ENCODE data around the gene ZGPAT. TPM values are rescaled to one million over a fixed set of nuclear protein-coding genes. Genes with fewer than 3 reads are reported as not detected.

ZGPAT gene
- total RNA-seq, 1 experiment from 2014 or later, result 27.6 TPM

DNA sequence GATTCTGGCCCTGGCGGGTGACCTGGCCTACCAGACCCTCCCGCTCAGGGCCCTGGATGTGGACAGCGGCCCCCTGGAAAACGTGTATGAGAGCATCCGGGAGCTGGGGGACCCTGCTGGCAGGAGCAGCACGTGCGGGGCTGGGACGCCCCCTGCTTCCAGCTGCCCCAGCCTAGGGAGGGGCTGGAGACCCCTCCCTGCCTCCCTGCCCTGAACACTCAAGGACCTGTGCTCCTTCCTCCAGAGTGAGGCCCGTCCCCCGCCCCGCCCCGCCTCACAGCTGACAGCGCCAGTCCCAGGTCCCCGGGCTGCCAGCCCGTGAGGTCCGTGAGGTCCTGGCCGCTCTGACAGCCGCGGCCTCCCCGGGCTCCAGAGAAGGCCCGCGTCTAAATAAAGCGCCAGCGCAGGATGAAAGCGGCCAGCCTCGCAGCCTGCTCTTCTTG, 30.9 kb downstream of the ZGPAT start:
- Mint-ChIP-seq H3K27me3 (ENCODE audit: low read depth) (no peaks in the 10 kb centered on the region; the same call in 1 of the 2 replicates), H3K4me1 (peaks cover 0 to 2% of the 10 kb centered on the region in 2 experiments; a peak in 1 of 4 replicates), H3K4me3 (peak overlapping the region; percentile 14 to 17; a peak in 2 of 5 replicates), H3K9me3 (no peaks in the 10 kb centered on the region), H3K36me3 (ENCODE audit: insufficient read depth in 1 of 3, low read depth in 3 of 3) (peaks cover 5 to 19% (median 13%) of the 10 kb centered on the region in 3 experiments; a peak in 6 of 7 replicates), H3K27ac (no peak overlapping the region)
- Histone ChIP-seq H3K79me2 (ENCODE audit: insufficient read depth, low read length) (no peaks in the 10 kb centered on the region), H3K14ac (ENCODE audit: insufficient read depth, low read length) (no peak overlapping the region), H2BK5ac (ENCODE audit: insufficient read length, low read length) (no peak overlapping the region), H3K23ac (ENCODE audit: insufficient read length, low read depth, low read length) (no peak overlapping the region), H2AK5ac (ENCODE audit: insufficient read length, low read length) (no peak overlapping the region), H2BK120ac (ENCODE audit: low read depth, low read length, poor library complexity, severe bottlenecking) (no peak overlapping the region), H4K20me1 (ENCODE audit: control insufficient read depth, insufficient read depth, insufficient read length) (no peaks in the 10 kb centered on the region), H2BK20ac (ENCODE audit: low read depth, low read length, poor library complexity, severe bottlenecking) (no peak overlapping the region), H3K9ac (ENCODE audit: extremely low read depth, insufficient read length, low read length) (no peak overlapping the region), H2AFZ (ENCODE audit: low read length) (no peak overlapping the region), H3K4me2 (ENCODE audit: insufficient read depth, insufficient read length, low read length) (peak overlapping the region; percentile 37), H2BK12ac (ENCODE audit: insufficient read length, low read depth, low read length) (no peak overlapping the region), H4K8ac (replicated peaks; ENCODE audit: insufficient read length, low read depth, low read length) (no peak overlapping the region), H3K27me3 (ENCODE audit: insufficient read depth, low read length) (no peaks in the 10 kb centered on the region), H3T11ph (ENCODE audit: low read length) (no peak overlapping the region), H3K27ac (ENCODE audit: insufficient read length, low read depth, low read length) (no peak overlapping the region), H4K5ac (ENCODE audit: insufficient read length, low read depth, low read length) (no peak overlapping the region), H3K56ac (ENCODE audit: insufficient read length, low read depth, low read length) (no peak overlapping the region), H4K91ac (ENCODE audit: insufficient read length, low read depth, low read length) (no peak overlapping the region), H3K79me1 (ENCODE audit: insufficient read depth, low read depth, low read length, poor library complexity, severe bottlenecking) (no peaks in the 10 kb centered on the region), H3K9me3 (ENCODE audit: control insufficient read depth, low read depth, low read length) (no peaks in the 10 kb centered on the region), H3K4me1 (ENCODE audit: insufficient read depth, low read length) (no peaks in the 10 kb centered on the region), H3K4ac (ENCODE audit: low read depth, low read length) (no peak overlapping the region), H3K23me2 (ENCODE audit: insufficient read length, low read depth, low read length, poor library complexity, severe bottlenecking) (peaks cover 9% of the 10 kb centered on the region), H3K18ac (ENCODE audit: insufficient read length, low read depth, low read length) (no peak overlapping the region), H2BK15ac (ENCODE audit: low read depth, low read length) (no peak overlapping the region)
- TF ChIP-seq, protein P1, sequence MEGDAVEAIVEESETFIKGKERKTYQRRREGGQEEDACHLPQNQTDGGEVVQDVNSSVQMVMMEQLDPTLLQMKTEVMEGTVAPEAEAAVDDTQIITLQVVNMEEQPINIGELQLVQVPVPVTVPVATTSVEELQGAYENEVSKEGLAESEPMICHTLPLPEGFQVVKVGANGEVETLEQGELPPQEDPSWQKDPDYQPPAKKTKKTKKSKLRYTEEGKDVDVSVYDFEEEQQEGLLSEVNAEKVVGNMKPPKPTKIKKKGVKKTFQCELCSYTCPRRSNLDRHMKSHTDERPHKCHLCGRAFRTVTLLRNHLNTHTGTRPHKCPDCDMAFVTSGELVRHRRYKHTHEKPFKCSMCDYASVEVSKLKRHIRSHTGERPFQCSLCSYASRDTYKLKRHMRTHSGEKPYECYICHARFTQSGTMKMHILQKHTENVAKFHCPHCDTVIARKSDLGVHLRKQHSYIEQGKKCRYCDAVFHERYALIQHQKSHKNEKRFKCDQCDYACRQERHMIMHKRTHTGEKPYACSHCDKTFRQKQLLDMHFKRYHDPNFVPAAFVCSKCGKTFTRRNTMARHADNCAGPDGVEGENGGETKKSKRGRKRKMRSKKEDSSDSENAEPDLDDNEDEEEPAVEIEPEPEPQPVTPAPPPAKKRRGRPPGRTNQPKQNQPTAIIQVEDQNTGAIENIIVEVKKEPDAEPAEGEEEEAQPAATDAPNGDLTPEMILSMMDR (conservative IDR thresholded peaks at IDR 0.05), result no peak
- no CpG with 5 or more reads among the region's 26 CpGs for WGBS (ENCODE audit: extremely low coverage, insufficient read length, low lambda C conversion rate)
- DNase-seq, result peak; percentile 79

Data from H9 (cell line).